Naive thymus-derived CD4-positive, alpha-beta T cell (primary cell): ENCODE measurements around the gene BUD23. TPM values are rescaled to one million over a fixed set of nuclear protein-coding genes. Genes with fewer than 3 reads are reported as not detected.

Experiments
- ATAC-seq: fragments of 150-1000 bp; cut with Tn5 transposase; 2 replicates; pipeline ENCODE4 v1.10.0; 2021; ENCODE audit warnings: mild to moderate bottlenecking, moderate library complexity
- CTCF ChIA-PET: fragments of 350-600 bp; sonication (Branson Sonifier 250); formaldehyde crosslinking; loops from one replicate; lab custom pipeline; 2021; ENCODE audit warnings: antibody characterized with exemption; lab: Charles Lee
- POLR2A ChIA-PET: fragments of 350-600 bp; sonication (Branson Sonifier 250); formaldehyde crosslinking; loops from one replicate; lab custom pipeline; 2021; ENCODE audit warnings: antibody characterized with exemption, inconsistent platforms; lab: Charles Lee
- DNase-seq, 9 donors: peaks; one replicate each; pipeline versions ENCODE4 v3.0.0 to v3.0.0-alpha.2; 2020 to 2022; ENCODE audit warnings: mixed read lengths in 1 of 9
- H3K27ac ChIP-seq: one replicate; pipeline ENCODE4 v1.7.0; 2013; ENCODE audit warnings: mild to moderate bottlenecking, low read depth, low read length, moderate library complexity
- H3K27me3 ChIP-seq, 2 donors: one replicate each; pipeline ENCODE4 v1.7.0; 2013; ENCODE audit warnings: low read length in 2 of 2, mild to moderate bottlenecking in 2 of 2, moderate library complexity in 2 of 2; ENCODE audit not compliant: control insufficient read depth in 2 of 2, insufficient read depth in 2 of 2
- H3K36me3 ChIP-seq, 3 experiments: 1 replicate in 2 of 3; 2 replicates in 1 of 3; pipeline ENCODE4 v1.7.0; 2013; ENCODE audit warnings: low read length in 3 of 3, mild to moderate bottlenecking in 3 of 3, moderate library complexity in 1 of 3; ENCODE audit not compliant: insufficient read depth in 3 of 3, control insufficient read depth in 2 of 3
- H3K4me1 ChIP-seq, 2 donors: one replicate each; pipeline ENCODE4 v1.7.0; 2013; ENCODE audit warnings: low read length in 2 of 2, mild to moderate bottlenecking in 2 of 2, moderate library complexity in 1 of 2; ENCODE audit not compliant: control insufficient read depth in 2 of 2, insufficient read depth in 2 of 2
- H3K4me3 ChIP-seq: 2 replicates; pipeline ENCODE4 v1.7.0; 2013; ENCODE audit warnings: mild to moderate bottlenecking, low read length
- H3K9me3 ChIP-seq, 3 experiments: 1 replicate in 2 of 3; 2 replicates in 1 of 3; pipeline ENCODE4 v1.7.0; 2013; ENCODE audit warnings: low read length in 3 of 3; ENCODE audit not compliant: control insufficient read depth in 2 of 3
- H3K27ac Mint-ChIP-seq, 9 donors: one replicate each; pipeline ENCODE4 v1.8.0; 2020 to 2022; ENCODE audit warnings: mixed read lengths in 9 of 9, mild to moderate bottlenecking in 8 of 9, moderate library complexity in 5 of 9, inconsistent platforms in 2 of 9
- H3K27me3 Mint-ChIP-seq, 5 donors: one replicate each; pipeline ENCODE4 v1.8.0; 2021 to 2022; ENCODE audit warnings: mixed read lengths in 5 of 5, mild to moderate bottlenecking in 1 of 5
- H3K36me3 Mint-ChIP-seq, 5 donors: one replicate each; pipeline ENCODE4 v1.8.0; 2020 to 2022; ENCODE audit warnings: mixed read lengths in 5 of 5, mild to moderate bottlenecking in 3 of 5, inconsistent platforms in 1 of 5
- H3K4me1 Mint-ChIP-seq, 7 donors: one replicate each; pipeline ENCODE4 v1.8.0; 2020 to 2022; ENCODE audit warnings: mixed read lengths in 7 of 7, mild to moderate bottlenecking in 3 of 7, inconsistent platforms in 1 of 7
- H3K4me3 Mint-ChIP-seq, 10 donors: one replicate each; pipeline ENCODE4 v1.8.0; 2020 to 2022; ENCODE audit warnings: mild to moderate bottlenecking in 10 of 10, mixed read lengths in 10 of 10, moderate library complexity in 6 of 10, inconsistent platforms in 2 of 10
- H3K9me3 Mint-ChIP-seq, 11 donors: one replicate each; pipeline ENCODE4 v1.8.0; 2020 to 2022; ENCODE audit warnings: mixed read lengths in 11 of 11, mild to moderate bottlenecking in 4 of 11, inconsistent platforms in 1 of 11, moderate library complexity in 1 of 11
- intact Hi-C, 2 donors: fragments of 100-400 bp; cut with micrococcal nuclease; formaldehyde crosslinking; loops; one replicate each; pipeline ENCODE4 v1.15.1; 2023
- polyA plus RNA-seq, 2 donors: library from polyadenylated mRNA; unstranded; fragments of 300-500 nt; fragmentation: Illumina TruSeq; gene quantifications; one replicate each; pipeline ENCODE4 v1.2.3, GENCODE V29; 2021
- total RNA-seq, 6 experiments: library from RNA in 5 of 6; stranded (reverse) in 5 of 6; gene quantifications; 1 replicate in 5 of 6; 2 replicates in 1 of 6; pipeline ENCODE4 v1.2.3 and lab custom pipeline; 2021 to 2026

Gene BUD23
- total and polyA plus RNA-seq, 7 experiments from 2014 or later, result 50.5 to 156 (median 104) TPM

- Mint-ChIP-seq H3K9me3 (peaks cover 0 to 24% (median 7%) of the 10 kb centered on the region in 11 donors), H3K27me3 (peaks cover 35 to 56% (median 40%) of the 10 kb centered on the region in 5 donors), H3K4me1 (peaks cover 8 to 17% (median 9%) of the 10 kb centered on the region in 7 donors), H3K4me3 (no peak overlapping the region), H3K27ac (no peak overlapping the region), H3K36me3 (peaks cover 0 to 4% (median 4%) of the 10 kb centered on the region in 5 donors)
- CTCF ChIA-PET, result interaction anchor here (1.2 kb wide), 1 partner anchor 15 kb away, joined by 4 read pairs; no protein-coding TSS in a partner anchor
- Histone ChIP-seq H3K27me3 (peaks cover 0 to 15% of the 10 kb centered on the region in 2 donors), H3K4me1 (peaks cover 0 to 4% of the 10 kb centered on the region in 2 donors), H3K9me3 (peaks cover 0 to 16% (median 8%) of the 10 kb centered on the region in 3 experiments), H3K36me3 (no peaks in the 10 kb centered on the region), H3K27ac (no peak overlapping the region), H3K4me3 (no peak overlapping the region)
- intact Hi-C loops, result no loop called here
- ATAC-seq (no peak), DNase-seq (no peak)
- POLR2A ChIA-PET, result no interaction called here
Measured at GRCh38 chr7:73644688-73645286, 38.6 kb upstream of the BUD23 start.

GRCh38 chr7:73645643-73646174, 37.7 kb upstream of the BUD23 start:
- no peak overlapping the region for H3K4me3 ChIP-seq
- no peaks in the 10 kb centered on the region for H3K36me3 ChIP-seq
- H3K27me3 ChIP-seq, result peaks cover 0 to 15% of the 10 kb centered on the region in 2 donors
- Mint-ChIP-seq H3K36me3 (peaks cover 0 to 4% (median 4%) of the 10 kb centered on the region in 5 donors), H3K4me1 (peaks cover 8 to 17% (median 9%) of the 10 kb centered on the region in 7 donors), H3K27ac (no peak overlapping the region), H3K27me3 (peaks cover 43 to 59% (median 47%) of the 10 kb centered on the region in 5 donors), H3K9me3 (peaks cover 0 to 16% (median 5%) of the 10 kb centered on the region in 11 donors), H3K4me3 (no peak overlapping the region)
- intact Hi-C loops, result no loop called here
- ATAC-seq, result no peak
- H3K27ac ChIP-seq, result no peak overlapping the region
- ChIA-PET CTCF (interaction anchor here (1.2 kb wide), 1 partner anchor 16 kb away, joined by 4 read pairs; no protein-coding TSS in a partner anchor), POLR2A (no interaction called here)
- H3K9me3 ChIP-seq, result peaks cover 0 to 14% (median 7%) of the 10 kb centered on the region in 3 experiments
- H3K4me1 ChIP-seq, result peaks cover 0 to 4% of the 10 kb centered on the region in 2 donors
- DNase-seq, result no peak

- no peak overlapping the region for H3K4me3 ChIP-seq
- H3K4me1 ChIP-seq, result peaks cover 0 to 4% of the 10 kb centered on the region in 2 donors
- peaks cover 0 to 1% (median under 1%) of the 10 kb centered on the region in 5 donors for H3K36me3 Mint-ChIP-seq
- no peak overlapping the region for H3K27ac Mint-ChIP-seq
- ChIA-PET CTCF (no interaction called here), POLR2A (interaction anchor here (0.7 kb wide), 1 partner anchor 11 kb away, joined by 4 read pairs; no protein-coding TSS in a partner anchor)
- H3K27me3 Mint-ChIP-seq, result peaks cover 50 to 63% (median 55%) of the 10 kb centered on the region in 5 donors
- no peak overlapping the region for H3K27ac ChIP-seq
- no peak for ATAC-seq
- no peaks in the 10 kb centered on the region for H3K36me3 ChIP-seq
- H3K9me3 Mint-ChIP-seq, result peaks cover 0 to 6% (median under 1%) of the 10 kb centered on the region in 11 donors
- peak overlapping the region in 6 of 10 donors; percentile 29 to 56 (median 46) for H3K4me3 Mint-ChIP-seq
- peaks cover 8 to 17% (median 9%) of the 10 kb centered on the region in 7 donors for H3K4me1 Mint-ChIP-seq
- intact Hi-C loops, result no loop called here
- H3K9me3 ChIP-seq, result peaks cover 0 to under 1% (median 0%) of the 10 kb centered on the region in 3 experiments
- peaks cover 0 to 15% of the 10 kb centered on the region in 2 donors for H3K27me3 ChIP-seq
- no peak for DNase-seq
Measured at GRCh38 chr7:73646785-73647724, 36.3 kb upstream of the BUD23 start.

- intact Hi-C loops, result loop anchor here in 1 of 2 donors (1.0 kb wide), 1 partner anchor 77 kb away; no protein-coding TSS in a partner anchor
- Mint-ChIP-seq H3K4me1 (peaks cover 8 to 17% (median 9%) of the 10 kb centered on the region in 7 donors), H3K4me3 (peak overlapping the region; percentile 12 to 78 (median 66)), H3K27ac (peak overlapping the region in 1 of 9 donors; percentile 25), H3K9me3 (peaks cover 0 to 4% (median 0%) of the 10 kb centered on the region in 11 donors), H3K36me3 (no peaks in the 10 kb centered on the region), H3K27me3 (peaks cover 55 to 67% (median 61%) of the 10 kb centered on the region in 5 donors)
- ATAC-seq (peak; percentile 76), DNase-seq (peak in 5 of 9 donors; percentile 19 to 34 (median 31))
- ChIA-PET CTCF (no interaction called here), POLR2A (no interaction called here)
- H3K36me3 ChIP-seq, result no peaks in the 10 kb centered on the region
- H3K27ac ChIP-seq, result no peak overlapping the region
- peaks cover 0 to 4% of the 10 kb centered on the region in 2 donors for H3K4me1 ChIP-seq
- H3K4me3 ChIP-seq, result peak overlapping the region; percentile 19
- H3K27me3 ChIP-seq, result peaks cover 0 to 15% of the 10 kb centered on the region in 2 donors
- H3K9me3 ChIP-seq, result no peaks in the 10 kb centered on the region
Measured at GRCh38 chr7:73647725-73648592, 35.4 kb upstream of the BUD23 start.

GRCh38 chr7:73648593-73649332, 34.6 kb upstream of the BUD23 start:
- Histone ChIP-seq H3K9me3 (no peaks in the 10 kb centered on the region), H3K27ac (no peak overlapping the region), H3K4me3 (no peak overlapping the region), H3K4me1 (peaks cover 0 to 4% of the 10 kb centered on the region in 2 donors), H3K36me3 (no peaks in the 10 kb centered on the region), H3K27me3 (peaks cover 0 to 15% of the 10 kb centered on the region in 2 donors)
- intact Hi-C loops, result loop anchor here in 1 of 2 donors (1.0 kb wide), 1 partner anchor 77 kb away; no protein-coding TSS in a partner anchor
- peaks cover 58 to 72% (median 63%) of the 10 kb centered on the region in 5 donors for H3K27me3 Mint-ChIP-seq
- no peaks in the 10 kb centered on the region for H3K36me3 Mint-ChIP-seq
- ChIA-PET POLR2A (no interaction called here), CTCF (no interaction called here)
- peak overlapping the region in 9 of 10 donors; percentile 12 to 78 (median 68) for H3K4me3 Mint-ChIP-seq
- no peak for DNase-seq
- H3K9me3 Mint-ChIP-seq, result peaks cover 0 to 2% (median 0%) of the 10 kb centered on the region in 11 donors
- peak overlapping the region in 1 of 9 donors; percentile 25 for H3K27ac Mint-ChIP-seq
- no peak for ATAC-seq
- H3K4me1 Mint-ChIP-seq, result peaks cover 8 to 17% (median 9%) of the 10 kb centered on the region in 7 donors
